Measurements from ENCODE around the gene RPL18.
A peak's percentile ranks its signal among the peaks of the same experiment; 100 is the strongest.
"Not testable (repeated sequence)": the region's sequence is repeated elsewhere in the genome, so short reads cannot be mapped to it uniquely, and the experiment has no call there.

- TF ChIP-seq CTCF (IDR thresholded peaks at IDR 0.05); POLR2A (IDR thresholded peaks at IDR 0.05); EP300 (IDR thresholded peaks at IDR 0.05; ENCODE audit: low read depth): not testable (repeated sequence)
- peak in 1 of 3 donors; percentile 31 for TF ChIP-seq POLR2AphosphoS5 (IDR thresholded peaks at IDR 0.05)
These were observed 38.9 kb upstream of the RPL18 start for GRCh38 chr19:48657828-48658227.

All from transverse colon (tissue), 4 donors.